OCI-LY1 (cell line): ENCODE measurements around the gene PTPRD.

ENCODE experiments used
- CTCF ChIP-seq: fragments of 200-600 bp; sonication (generic), shearing (Covaris generic); IDR thresholded peaks from 2 replicates; pipeline ENCODE4 v1.5.1; 2017; ENCODE audit warnings: mild to moderate bottlenecking, antibody characterized with exemption, low read length, moderate library complexity, mixed read lengths
- EZH2 ChIP-seq: fragments of 200-600 bp; sonication (generic), shearing (Covaris generic); IDR thresholded peaks from 2 replicates; pipeline ENCODE4 v1.8.0; 2017; ENCODE audit warnings: borderline replicate concordance, mixed run types, mild to moderate bottlenecking, antibody characterized with exemption, low read length, moderate library complexity, mixed read lengths

- TF ChIP-seq CTCF (no peak), EZH2 (no peak)
These were observed 46.0 kb downstream of the PTPRD start for GRCh38 chr9:10566848-10567247.
